ENCODE measurements around the gene RDH13.
A peak's percentile ranks its signal among the peaks of the same experiment; 100 is the strongest.
"Not testable (repeated sequence)": the region's sequence is repeated elsewhere in the genome, so short reads cannot be mapped to it uniquely, and the experiment has no call there.

The RDH13 gene, protein sequence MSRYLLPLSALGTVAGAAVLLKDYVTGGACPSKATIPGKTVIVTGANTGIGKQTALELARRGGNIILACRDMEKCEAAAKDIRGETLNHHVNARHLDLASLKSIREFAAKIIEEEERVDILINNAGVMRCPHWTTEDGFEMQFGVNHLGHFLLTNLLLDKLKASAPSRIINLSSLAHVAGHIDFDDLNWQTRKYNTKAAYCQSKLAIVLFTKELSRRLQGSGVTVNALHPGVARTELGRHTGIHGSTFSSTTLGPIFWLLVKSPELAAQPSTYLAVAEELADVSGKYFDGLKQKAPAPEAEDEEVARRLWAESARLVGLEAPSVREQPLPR

DNA sequence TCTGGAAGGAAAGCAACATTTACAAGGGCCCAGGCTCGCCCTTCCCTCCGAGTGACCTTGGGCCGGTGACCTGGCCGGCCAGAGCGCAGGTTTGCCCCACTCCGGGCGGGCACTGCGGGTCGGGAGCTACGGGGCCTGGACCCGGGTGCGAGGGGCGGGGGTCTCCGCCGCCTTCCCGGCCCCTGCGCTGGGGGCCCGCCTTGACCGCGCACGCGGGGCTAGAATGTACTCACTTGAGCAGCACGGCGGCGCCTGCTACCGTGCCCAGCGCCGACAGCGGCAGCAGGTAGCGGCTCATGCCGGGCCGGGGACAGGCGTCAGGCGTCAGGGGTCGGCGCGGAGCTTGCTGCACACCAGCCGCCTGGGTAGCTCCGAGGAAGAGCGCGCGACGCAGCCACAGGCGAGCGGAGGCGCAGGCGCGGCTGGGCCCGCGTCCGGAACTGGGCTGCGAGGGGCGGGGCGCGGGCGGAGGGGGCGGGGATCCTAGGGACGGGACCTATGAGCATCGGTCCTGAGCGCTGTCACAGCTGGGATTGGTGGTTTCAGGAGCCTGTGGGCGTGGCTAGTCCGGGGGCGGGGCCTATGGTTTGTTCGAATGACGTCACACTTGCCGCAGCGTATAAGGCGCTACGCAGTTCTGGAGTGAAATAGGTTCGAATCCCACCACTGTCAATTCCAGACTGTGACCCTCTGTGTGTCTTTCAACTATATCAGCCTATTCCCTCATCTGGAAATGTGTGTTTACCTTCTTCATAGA, at the start of gene RDH13:
Gene RDH13 (minus strand): TSS at position 414 of the 757 bp plus-strand sequence. CDS start 116 bp downstream, at position 298.
- peak; percentile 98 for DNase-seq (ENCODE audit: low spot score)

DNA sequence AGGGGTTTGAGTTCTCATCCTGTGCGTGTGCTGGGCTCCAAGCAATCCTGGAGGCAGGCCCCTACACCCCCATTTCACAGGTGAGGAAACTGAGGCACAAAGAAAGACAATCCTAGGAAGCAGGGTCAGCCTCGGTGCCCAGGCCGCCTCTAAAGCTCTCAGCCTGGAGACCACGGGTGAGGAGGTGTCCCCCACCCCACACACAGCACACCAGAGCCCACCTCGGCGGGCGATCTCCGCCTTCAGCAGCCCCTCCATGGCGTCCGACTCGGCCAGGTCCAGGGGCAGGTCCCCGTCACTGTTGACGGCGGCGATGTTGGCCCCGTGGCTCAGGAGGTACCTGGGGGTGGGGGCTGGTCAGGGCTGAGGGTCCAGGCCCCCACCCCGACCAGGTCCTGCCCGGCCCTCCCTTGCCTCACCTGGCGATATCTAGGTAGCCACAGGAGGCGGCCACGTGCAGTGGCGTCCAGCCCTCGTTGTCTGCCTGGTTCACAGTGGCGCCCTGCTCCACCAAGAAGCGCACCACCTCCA, 49.4 kb upstream of the RDH13 start:
- DNase-seq (ENCODE audit: low spot score) = peak; percentile 43

DNA sequence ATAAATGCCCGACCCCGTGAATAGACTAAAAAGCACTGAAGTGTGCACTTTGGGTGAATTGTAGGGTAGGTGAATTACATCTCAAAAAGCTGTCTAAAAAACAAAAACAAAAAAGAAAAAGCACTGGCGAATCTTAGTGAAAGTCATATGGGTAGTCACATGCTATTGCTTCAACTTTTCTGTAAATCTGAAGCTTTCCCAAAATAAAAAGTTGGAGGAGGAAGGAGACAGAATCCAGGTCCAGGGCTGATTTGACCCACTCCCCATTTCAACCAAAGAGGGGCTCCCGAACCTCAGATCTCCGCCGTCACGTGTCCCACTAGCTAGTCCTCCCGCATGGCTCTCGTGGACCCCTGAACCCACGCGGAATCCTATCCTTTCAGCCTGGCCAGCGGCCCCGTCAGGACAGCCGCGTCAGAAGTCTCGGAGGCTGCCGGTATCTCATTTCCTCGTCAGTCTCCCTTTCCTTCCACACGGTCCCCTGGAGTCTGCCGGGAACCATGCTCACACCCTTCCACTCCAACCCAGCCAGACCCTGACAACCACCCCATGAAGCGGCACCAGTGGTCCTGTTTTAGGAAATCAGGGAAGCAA, 48.4 kb upstream of the RDH13 start:
- no peak for DNase-seq (ENCODE audit: low spot score)

DNA sequence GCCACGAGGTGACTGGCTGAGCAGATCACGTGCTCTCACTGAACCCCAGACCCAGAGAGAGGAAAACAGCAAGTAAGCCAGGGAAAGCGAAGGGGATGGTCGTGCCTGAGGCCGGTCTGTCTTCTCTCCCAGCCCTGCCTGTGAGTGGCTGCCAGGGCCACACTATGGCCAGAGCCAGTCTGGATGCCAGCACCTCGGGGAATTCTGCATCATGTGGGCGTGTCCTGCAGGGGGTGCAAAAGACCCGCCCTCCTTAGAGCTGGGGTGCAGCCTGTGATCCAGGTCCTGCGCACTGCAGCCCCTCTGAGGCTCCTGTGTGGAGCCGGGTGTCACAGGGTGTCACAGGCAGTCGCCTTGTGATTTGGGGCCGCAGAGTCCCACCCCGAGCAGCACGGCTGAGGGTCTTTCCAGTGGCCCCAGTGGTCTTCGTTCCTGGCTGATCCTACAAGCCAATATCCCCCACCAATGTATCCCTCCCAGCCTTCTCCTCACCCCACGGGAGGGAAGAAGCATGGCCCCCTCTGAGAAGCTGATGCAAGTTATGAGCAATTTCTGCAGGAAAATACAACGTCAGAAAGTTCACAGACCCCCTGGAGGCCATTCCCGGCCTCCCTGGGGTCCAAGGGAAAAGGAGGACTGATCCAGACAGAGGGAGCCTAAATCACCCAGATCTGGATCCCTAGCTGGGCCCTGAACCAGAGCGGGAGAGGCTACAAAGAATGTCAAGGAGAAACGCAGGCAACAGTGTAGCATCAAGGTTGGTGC, 46.8 kb upstream of the RDH13 start:
- no peak for DNase-seq (ENCODE audit: low spot score)

DNA sequence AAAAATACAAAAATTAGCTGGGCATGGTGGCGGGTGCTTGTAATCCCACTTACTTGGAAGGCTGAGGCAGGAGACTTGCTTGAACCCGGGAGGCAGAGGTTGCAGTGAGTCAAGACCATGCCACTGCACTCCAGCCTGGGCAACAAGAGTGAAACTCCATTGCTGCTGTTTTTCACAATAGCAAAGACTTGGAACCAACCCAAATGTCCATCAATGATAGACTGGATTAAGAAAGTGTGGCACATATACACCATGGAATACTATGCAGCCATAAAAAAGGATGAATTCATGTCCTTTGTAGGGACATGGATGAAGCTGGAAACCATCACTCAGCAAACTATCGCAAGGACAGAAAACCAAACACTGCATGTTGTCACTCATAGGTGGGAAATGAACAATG, 44.3 kb upstream of the RDH13 start:
- DNase-seq (ENCODE audit: low spot score) = not testable (repeated sequence)

DNA sequence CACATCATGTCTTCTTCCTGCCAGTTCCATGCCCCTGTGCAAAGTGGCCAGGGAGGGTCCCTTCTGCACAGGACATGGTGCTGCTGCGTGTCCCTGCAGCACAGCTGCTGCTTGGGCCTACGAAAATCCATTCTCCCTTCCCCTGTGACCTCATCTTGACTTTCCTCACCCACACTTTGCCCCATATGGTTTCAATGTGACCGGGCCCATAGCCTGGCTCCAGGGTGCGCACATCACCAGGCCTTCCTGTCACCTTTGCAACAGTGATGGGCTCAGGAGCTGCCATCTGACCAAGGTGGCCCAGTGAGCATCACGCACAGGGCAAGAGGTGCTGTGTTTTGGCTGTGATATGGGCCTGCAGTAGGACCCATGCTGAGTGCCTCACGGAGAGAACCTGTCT, 43.6 kb upstream of the RDH13 start:
- no peak for DNase-seq (ENCODE audit: low spot score)

DNA sequence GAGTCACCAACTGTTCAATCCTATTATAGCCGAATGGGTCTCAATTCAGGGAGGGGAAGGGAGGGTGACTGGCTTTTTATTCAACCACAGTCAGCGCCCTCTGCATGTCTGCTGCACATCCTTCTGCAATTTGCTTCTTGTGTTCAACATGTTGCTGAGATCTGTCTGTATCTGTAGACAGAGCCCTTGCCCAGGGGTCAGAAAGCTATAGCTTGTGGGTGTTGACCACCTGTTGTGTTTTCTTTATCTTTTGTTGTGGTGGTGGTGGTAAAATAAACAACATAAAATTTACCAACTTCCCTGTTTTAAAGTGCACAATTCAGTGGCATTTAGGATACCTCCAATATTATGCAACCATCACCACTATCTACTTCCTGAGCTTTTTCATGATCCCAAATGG, 42.3 kb upstream of the RDH13 start:
- no peak for DNase-seq (ENCODE audit: low spot score)

DNA sequence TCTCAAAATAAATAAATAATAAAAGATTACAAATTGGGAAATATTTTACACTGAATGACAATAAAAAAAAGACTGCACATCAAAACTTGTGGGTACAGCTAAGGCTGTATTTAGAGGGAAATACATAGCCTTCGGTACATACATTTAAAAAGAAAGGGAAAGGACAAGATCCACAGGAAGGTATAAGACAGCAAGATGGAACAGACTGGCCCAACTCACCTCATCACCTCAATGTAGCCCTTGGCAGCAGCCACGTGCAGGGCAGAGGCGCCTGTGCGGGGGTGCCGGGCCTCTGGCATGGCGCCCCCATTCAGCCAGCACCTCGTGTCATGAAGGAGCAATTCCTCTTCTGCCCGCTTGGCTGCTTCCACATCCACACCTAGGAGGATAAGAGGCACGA, 40.2 kb upstream of the RDH13 start:
- no peak for DNase-seq (ENCODE audit: low spot score)

DNA sequence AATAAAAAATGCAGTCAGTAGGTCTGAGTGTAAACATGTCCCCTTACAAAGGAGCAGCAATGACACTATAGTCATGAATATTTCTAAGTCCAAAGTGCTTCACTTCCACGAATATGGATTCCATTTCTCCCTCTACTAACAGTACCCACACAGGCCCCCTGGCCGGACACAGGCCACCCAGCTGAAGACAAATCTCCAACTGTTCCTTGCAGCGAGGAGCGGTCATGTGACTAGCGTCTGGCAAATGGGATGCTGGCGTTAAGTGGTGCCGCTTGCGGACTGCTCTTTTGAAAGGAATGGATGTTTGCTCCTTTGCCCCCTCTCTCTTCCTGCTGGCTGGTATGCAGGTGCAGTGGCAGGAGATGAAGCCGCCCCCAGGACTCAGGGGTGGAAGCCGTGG, 38.3 kb upstream of the RDH13 start:
- DNase-seq (ENCODE audit: low spot score) = no peak

DNA sequence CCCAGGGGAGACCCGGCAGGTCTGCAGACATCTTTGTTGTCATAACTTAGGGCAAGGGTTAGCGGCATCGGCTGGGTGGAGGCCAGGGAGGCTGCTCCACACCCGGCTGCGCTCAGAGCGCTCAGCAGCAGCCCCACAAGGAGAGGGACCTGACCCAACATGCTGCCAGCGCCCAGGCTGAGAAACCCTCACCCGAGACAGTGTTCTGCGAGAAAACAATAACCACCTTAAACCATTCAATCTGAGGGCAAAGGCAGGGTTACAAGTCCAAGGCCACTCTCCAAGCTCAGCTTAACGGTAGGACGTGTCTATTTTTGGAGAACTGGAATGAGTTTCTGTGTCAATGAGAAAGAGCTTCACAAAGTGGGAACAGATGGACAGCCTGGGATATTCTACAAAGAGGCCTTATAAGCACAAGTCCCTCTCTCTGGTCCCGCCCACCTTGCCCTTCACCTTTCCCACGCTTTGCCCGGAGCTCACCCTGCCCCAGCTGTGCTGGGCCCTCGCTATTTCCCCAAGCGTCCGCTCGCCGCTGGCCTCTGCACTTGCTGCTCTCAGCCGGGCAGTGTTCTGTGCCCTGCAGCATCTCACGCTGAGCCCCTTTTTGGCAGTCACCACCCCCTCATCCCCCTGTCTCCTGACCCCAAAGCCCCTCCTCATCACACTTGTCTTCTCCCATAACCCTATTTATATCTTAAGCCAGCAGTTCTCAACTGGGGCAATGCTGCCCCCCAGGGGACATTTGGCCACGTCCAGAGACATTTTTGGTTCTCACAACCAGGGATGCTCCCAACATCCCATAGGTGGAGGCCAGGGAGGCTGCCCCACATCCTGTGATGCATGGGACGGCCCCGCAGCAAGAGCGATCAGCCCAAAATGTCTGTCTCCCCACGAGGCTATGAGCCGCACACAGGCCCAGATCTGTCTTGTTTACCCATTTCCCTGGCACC, 36.9 kb upstream of the RDH13 start:
- no peak for DNase-seq (ENCODE audit: low spot score)

DNA sequence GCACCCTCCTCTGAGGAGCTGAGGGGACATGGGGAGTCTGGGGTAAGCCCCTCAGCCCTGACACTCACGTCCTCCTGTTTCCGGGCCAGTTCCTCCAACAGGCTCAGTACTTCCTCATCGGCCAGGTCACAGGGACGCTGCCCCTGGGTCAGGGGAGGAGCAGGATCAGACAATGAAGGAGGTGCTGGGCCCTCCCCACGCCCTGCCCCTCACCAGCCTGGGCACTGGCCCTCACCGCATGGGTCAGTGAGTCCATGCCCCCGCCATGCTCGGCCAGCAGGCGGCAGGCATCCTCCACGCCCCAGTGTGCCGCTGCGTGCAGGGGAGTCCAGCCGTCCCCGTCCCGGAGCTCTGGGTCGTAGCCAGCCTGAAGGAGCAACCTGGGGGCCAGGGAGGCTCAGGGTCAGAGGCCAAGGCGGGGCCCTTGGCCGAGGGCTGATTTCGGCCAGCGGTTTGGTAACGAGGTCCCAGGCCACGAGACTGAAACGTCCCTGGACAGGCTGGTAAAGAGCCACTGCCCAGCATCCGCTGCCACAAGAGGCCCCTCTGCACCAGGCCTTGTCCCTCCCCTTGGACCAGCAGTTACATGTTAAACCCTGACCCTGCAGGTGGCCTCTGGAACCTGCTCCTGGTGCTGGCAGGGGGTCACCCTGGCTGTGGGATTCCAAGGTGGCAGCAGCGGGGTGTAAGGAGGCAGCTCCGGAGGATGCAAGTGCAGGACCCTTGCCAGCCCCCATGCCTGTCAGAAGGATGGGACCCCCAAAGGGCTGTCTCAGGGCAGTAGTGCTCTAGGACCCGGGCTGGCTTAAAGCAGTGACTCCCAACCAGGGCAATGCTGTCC, 36.0 kb upstream of the RDH13 start:
- DNase-seq (ENCODE audit: low spot score) = peak; percentile 47

DNA sequence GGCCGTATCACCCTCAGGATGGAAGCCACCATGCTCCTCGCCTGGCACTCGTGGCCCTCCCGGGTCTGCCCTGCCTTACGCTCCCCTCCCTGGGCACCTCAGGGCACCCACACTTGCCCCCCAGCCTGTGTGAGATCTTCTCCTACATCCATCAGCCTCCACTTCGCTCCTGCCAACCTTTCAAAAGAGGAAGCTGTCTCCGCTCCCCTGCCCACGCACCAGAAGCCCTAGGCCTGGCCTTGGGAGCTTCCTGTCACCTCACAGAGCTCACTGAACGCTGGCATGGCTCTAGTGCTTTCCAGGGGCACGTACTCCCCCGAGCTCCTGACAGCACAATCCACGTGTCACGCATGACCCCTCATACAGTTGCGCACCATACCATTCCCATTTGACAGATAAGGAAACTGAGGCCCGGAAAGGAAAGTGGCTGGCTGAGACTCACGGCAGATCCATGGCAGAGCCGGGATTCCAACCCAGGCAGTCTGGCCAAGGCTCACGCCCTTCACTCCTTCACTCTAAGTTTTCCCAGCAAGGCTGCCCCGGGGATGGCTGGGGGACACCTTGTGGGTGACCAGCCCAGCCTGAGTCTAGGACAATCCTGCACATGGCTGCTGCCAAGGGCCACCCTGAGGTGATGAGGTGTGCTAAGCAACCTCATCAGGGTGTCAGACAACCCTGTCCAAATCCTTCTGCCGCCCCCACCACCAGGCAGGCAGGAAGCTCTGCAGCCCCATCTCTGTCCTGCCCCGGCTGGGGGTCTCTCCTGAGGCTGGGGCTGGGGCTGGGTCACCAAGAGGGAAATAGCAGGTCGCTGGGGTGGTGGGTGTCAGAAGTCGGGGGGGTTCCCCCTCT, 35.1 kb upstream of the RDH13 start:
- DNase-seq (ENCODE audit: low spot score) = no peak

DNA sequence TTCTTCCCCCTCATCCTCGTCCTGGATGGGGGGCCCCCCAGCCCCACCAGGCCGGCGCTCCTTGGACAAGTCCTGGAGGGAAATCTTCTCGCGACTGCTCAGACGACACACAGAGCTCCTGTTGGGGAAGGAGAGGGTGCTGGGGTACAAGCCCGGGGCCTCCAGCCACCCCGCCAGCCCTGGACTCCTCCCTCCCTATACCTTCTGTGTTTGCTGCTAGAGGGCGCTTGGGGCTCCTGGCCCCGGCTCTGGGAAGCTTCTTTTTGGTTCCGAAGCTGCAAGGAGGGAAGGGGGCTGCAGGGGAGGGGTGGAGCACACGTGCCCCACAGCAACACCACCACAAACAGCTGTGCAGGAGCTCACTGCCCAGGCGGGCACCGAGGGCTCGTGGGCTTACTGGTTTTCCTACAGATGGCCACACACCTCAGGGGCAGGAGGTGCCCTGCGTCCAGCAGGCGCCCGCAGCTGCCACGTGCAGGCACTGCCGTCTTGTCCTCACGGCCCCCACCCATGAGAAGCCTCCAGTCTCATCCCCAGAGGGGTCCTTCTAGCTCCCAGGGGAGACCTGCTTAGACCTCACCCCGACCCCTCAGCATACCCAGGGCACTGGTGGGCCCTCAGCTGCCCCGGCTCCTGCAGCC, 33.2 kb upstream of the RDH13 start:
- DNase-seq (ENCODE audit: low spot score) = peak; percentile 46

DNA sequence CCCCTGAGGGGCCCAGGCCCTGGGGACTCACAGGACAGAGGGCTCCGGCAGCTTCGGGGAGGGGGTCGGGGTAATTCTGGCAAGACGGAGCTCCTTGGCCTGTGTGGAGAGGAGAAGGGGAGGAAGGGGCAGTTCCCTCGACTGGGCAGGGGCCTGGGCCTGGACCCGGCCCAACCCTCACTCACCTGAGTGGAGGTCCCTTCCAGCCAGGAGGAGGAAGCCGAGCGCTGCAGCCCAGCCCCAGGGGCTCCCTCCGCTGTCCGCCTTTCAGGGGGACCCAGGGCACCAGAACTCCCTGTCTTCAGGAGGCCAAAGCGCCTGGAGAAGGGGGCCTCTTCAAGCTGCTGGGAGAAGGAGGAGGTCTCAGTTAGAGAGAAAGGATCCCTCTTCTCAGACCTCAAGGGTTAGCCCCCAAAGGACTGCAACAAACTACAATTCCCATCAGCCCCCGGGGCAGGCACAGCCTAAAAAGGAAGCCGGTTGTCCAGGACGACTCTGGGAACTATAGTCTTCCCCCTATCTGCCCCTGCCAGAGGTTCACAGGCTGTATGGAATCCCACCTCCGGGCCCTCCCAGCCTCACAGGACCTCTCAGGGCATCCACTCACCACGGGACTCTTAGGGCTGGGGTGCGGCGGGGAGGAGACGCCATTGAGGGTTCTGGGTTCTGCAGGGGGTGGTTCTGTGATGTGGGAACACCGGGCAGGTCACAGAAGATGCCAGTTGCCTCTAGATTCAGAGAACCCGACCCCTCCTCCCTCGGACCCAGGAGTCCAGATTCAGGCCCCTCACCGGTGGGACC, 32.5 kb upstream of the RDH13 start:
- peak; percentile 58 for DNase-seq (ENCODE audit: low spot score)

DNA sequence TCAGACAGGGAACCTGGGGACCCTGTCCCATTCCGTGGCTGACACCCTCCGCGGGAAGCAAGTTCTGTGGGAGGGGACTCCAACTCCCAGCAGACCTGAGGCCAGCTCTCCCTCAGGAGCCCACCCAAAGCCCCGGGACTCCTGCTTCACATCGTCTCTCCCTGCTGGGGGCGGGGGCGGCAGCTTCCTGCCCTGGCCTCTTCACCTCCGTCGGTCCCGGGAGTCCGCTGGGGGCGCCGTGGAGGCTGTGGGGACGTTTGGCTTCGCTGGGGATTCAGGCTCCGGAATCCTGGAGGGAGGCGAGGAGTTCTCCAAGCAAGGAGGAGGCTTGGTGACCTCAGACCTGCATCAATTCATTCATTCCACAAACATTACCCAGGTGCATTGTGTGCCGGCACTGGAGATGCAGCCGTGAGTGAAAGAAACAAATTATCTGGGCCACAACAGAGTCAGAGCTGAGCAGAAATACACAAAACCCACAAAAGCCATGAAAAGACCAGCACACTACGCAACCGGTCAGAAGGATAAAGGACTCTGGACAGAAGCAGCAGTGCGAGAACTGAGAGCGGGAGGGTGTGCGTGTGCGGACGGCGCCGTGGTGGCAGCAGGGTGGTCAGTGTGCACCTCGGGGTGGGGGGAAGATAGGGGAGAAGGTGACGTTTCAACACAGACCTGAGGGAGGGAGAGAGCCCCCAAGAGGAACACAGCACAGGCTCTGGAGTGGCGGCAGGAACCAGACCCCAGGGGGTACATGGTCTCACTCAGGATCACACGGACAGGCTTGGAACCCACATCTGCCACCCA, 31.7 kb upstream of the RDH13 start:
- DNase-seq (ENCODE audit: low spot score) = peak; percentile 79

DNA sequence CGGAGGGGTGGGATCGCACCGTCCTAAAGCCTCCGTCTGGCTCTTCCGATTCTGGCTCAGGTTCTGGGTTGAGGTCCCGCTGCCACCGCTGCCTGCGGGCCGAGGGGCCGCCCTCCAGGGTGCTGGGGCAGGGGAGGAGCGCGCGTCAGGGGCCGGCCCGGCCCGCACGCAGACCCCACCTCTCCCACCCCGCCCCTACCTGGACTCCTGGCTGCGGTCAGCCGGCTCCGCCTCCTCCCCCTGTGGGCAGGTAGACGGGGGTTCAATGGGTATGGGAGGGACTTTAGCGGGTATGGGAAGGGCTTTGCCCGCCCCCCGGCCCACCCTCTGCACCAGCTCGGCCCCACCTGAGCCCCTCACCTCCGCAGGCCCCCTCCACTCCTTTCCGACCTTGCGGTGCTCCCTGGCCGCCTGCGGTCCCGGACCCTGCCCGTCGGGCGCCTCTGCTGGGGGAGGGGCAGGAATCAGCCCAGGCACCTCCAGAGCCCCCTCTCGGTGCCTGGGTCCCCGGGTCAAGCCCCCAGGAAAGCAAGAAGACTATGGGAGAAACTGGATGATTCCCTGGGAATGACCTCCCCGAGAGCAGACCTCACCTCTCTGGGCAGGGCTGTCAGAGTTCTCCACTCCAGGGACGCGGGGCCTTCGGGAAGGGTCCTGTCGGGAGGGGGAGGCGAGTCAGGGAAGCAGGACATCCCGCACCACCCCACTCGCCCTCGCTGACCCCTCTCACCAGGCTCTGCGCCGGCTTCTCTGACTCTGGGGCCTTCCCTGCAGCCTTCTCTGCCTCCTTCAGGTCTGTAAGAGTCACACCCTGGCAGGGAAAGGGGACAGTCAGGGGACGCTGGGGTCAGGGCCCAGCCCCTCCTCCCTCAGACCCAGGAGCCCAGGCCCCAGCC, 29.7 kb upstream of the RDH13 start:
- DNase-seq (ENCODE audit: low spot score) = peak; percentile 61

All from ecto neural progenitor cell (in vitro differentiated cells).